ENCODE measurements around the gene SLAMF9. TPM values are rescaled to one million over a fixed set of nuclear protein-coding genes. Genes with fewer than 3 reads are reported as not detected.

Gene SLAMF9
- total RNA-seq, 1 experiment from 2014 or later = not detected

GRCh38 chr1:159949981-159950381, 4.1 kb downstream of the SLAMF9 start:
- H3K4me1 ChIP-seq (ENCODE audit: insufficient read depth, low read length, poor library complexity, severe bottlenecking) = peaks cover 1% of the 10 kb centered on the region
- H3K27ac ChIP-seq (ENCODE audit: low read depth, low read length, poor library complexity, severe bottlenecking) = no peak overlapping the region
- no peak overlapping the region for H3K4me3 ChIP-seq (ENCODE audit: low read depth, low read length, poor library complexity, severe bottlenecking)
- intact Hi-C loops (cut with micrococcal nuclease; ENCODE audit: unreplicated experiment) = no loop called here
- TF ChIP-seq CTCF (conservative IDR thresholded peaks at IDR 0.05; ENCODE audit: low read depth, low read length) (no peak), EZH2 (IDR thresholded peaks at IDR 0.05; ENCODE audit: borderline replicate concordance, low read depth, low read length, poor library complexity, severe bottlenecking) (no peak)
- no peak for DNase-seq (ENCODE audit: low spot score)
- H3K36me3 ChIP-seq (ENCODE audit: insufficient read depth, low read length, poor library complexity, severe bottlenecking) = no peaks in the 10 kb centered on the region
- H3K27me3 ChIP-seq (replicated peaks; ENCODE audit: insufficient read depth, low read depth, low read length, poor library complexity) = peaks cover 27% of the 10 kb centered on the region
- CTCF ChIA-PET = no interaction called here
- POLR2A ChIA-PET (ENCODE audit: low non-redundant PET) = no interaction called here
- no peaks in the 10 kb centered on the region for H3K9me3 ChIP-seq (ENCODE audit: low read depth, low read length, poor library complexity, severe bottlenecking)
- BruUV-seq (replicated peaks) = no TSS peak

- ChIA-PET CTCF (no interaction called here), POLR2A (ENCODE audit: low non-redundant PET) (no interaction called here)
- TF ChIP-seq CTCF (conservative IDR thresholded peaks at IDR 0.05; ENCODE audit: low read depth, low read length) (no peak), EZH2 (IDR thresholded peaks at IDR 0.05; ENCODE audit: borderline replicate concordance, low read depth, low read length, poor library complexity, severe bottlenecking) (no peak)
- H3K27ac ChIP-seq (ENCODE audit: low read depth, low read length, poor library complexity, severe bottlenecking) = no peak overlapping the region
- H3K4me1 ChIP-seq (ENCODE audit: insufficient read depth, low read length, poor library complexity, severe bottlenecking) = peaks cover 6% of the 10 kb centered on the region
- BruUV-seq (replicated peaks) = no TSS peak
- no peak overlapping the region for H3K4me3 ChIP-seq (ENCODE audit: low read depth, low read length, poor library complexity, severe bottlenecking)
- peaks cover 27% of the 10 kb centered on the region for H3K27me3 ChIP-seq (replicated peaks; ENCODE audit: insufficient read depth, low read depth, low read length, poor library complexity)
- H3K9me3 ChIP-seq (ENCODE audit: low read depth, low read length, poor library complexity, severe bottlenecking) = no peaks in the 10 kb centered on the region
- intact Hi-C loops (cut with micrococcal nuclease; ENCODE audit: unreplicated experiment) = no loop called here
- H3K36me3 ChIP-seq (ENCODE audit: insufficient read depth, low read length, poor library complexity, severe bottlenecking) = no peaks in the 10 kb centered on the region
- no peak for DNase-seq (ENCODE audit: low spot score)
These were observed 4.9 kb downstream of the SLAMF9 start for GRCh38 chr1:159949123-159949522.

GRCh38 chr1:159947942-159948341, 6.1 kb downstream of the SLAMF9 start:
- Histone ChIP-seq H3K27me3 (replicated peaks; ENCODE audit: insufficient read depth, low read depth, low read length, poor library complexity) (peaks cover 17% of the 10 kb centered on the region), H3K4me1 (ENCODE audit: insufficient read depth, low read length, poor library complexity, severe bottlenecking) (peaks cover 6% of the 10 kb centered on the region), H3K27ac (ENCODE audit: low read depth, low read length, poor library complexity, severe bottlenecking) (no peak overlapping the region), H3K4me3 (ENCODE audit: low read depth, low read length, poor library complexity, severe bottlenecking) (no peak overlapping the region), H3K9me3 (ENCODE audit: low read depth, low read length, poor library complexity, severe bottlenecking) (no peaks in the 10 kb centered on the region), H3K36me3 (ENCODE audit: insufficient read depth, low read length, poor library complexity, severe bottlenecking) (no peaks in the 10 kb centered on the region)
- CTCF ChIA-PET = no interaction called here
- POLR2A ChIA-PET (ENCODE audit: low non-redundant PET) = no interaction called here
- intact Hi-C loops (cut with micrococcal nuclease; ENCODE audit: unreplicated experiment) = no loop called here
- BruUV-seq (replicated peaks) = no TSS peak
- DNase-seq (ENCODE audit: low spot score) = no peak
- no peak for TF ChIP-seq CTCF (conservative IDR thresholded peaks at IDR 0.05; ENCODE audit: low read depth, low read length)
- no peak for TF ChIP-seq EZH2 (IDR thresholded peaks at IDR 0.05; ENCODE audit: borderline replicate concordance, low read depth, low read length, poor library complexity, severe bottlenecking)
